ENCODE data around the gene SLN.

DNA sequence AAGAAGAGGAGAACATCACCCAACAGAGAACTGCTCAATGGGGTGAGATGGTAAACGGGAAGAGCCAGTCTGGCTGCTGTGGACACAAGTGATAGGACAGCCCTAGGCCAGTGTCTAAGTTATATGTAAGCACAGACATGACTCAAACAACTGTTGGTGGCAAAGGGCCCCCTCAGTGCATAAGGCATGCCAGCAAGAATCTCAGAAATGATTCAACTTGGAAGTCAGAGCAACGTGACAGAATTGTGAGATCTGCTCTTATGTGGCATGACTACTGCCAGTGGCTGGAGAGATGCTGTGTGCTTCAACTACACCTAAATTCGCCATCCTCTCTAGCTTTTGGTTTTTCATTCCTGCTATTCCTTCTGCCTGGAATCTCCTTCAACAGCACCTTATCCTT, 7.4 kb downstream of the SLN start:
- no peak for TF ChIP-seq POLR2A (IDR thresholded peaks at IDR 0.05)
- TF ChIP-seq, protein P1, sequence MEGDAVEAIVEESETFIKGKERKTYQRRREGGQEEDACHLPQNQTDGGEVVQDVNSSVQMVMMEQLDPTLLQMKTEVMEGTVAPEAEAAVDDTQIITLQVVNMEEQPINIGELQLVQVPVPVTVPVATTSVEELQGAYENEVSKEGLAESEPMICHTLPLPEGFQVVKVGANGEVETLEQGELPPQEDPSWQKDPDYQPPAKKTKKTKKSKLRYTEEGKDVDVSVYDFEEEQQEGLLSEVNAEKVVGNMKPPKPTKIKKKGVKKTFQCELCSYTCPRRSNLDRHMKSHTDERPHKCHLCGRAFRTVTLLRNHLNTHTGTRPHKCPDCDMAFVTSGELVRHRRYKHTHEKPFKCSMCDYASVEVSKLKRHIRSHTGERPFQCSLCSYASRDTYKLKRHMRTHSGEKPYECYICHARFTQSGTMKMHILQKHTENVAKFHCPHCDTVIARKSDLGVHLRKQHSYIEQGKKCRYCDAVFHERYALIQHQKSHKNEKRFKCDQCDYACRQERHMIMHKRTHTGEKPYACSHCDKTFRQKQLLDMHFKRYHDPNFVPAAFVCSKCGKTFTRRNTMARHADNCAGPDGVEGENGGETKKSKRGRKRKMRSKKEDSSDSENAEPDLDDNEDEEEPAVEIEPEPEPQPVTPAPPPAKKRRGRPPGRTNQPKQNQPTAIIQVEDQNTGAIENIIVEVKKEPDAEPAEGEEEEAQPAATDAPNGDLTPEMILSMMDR (IDR thresholded peaks at IDR 0.05), result no peak
- TF ChIP-seq POLR2AphosphoS5 (IDR thresholded peaks at IDR 0.05), result no peak
